GM21576 (cell line): ENCODE results near the gene ACADM.
"Not testable (repeated sequence)": the region's sequence is repeated elsewhere in the genome, so short reads cannot be mapped to it uniquely, and the experiment has no call there.

Experiments used
- ATAC-seq: cut with Tn5 transposase; IDR thresholded peaks from one replicate; pipeline ENCODE4 v1.9.1; 2021; ENCODE audit warnings: mild to moderate bottlenecking, moderate library complexity; ENCODE audit not compliant: unreplicated experiment

The ACADM gene

GRCh38 chr1:75792091-75792490 is 67.6 kb downstream of the ACADM start:
- no peak for ATAC-seq

DNA sequence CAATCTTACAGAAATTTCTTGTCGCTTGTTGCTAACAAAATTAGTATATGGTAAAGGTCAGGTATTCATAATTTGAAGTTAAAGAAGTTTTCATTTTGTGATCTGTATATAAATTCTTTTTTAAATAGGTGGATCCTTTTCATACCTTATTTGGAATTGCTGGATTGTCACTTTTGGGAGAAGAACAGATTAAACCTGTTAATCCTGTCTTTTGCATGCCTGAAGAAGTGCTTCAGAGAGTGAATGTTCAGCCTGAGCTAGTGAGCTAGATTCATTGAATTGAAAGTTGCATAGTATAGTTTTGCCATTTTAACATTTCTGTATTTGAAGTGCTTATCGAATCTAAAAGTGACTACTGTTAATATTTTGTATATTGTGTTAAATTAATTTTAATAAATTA is 69.9 kb downstream of the ACADM start:
- ATAC-seq: no peak

GRCh38 chr1:75795703-75796193 is 71.2 kb downstream of the ACADM start:
- no peak for ATAC-seq

DNA sequence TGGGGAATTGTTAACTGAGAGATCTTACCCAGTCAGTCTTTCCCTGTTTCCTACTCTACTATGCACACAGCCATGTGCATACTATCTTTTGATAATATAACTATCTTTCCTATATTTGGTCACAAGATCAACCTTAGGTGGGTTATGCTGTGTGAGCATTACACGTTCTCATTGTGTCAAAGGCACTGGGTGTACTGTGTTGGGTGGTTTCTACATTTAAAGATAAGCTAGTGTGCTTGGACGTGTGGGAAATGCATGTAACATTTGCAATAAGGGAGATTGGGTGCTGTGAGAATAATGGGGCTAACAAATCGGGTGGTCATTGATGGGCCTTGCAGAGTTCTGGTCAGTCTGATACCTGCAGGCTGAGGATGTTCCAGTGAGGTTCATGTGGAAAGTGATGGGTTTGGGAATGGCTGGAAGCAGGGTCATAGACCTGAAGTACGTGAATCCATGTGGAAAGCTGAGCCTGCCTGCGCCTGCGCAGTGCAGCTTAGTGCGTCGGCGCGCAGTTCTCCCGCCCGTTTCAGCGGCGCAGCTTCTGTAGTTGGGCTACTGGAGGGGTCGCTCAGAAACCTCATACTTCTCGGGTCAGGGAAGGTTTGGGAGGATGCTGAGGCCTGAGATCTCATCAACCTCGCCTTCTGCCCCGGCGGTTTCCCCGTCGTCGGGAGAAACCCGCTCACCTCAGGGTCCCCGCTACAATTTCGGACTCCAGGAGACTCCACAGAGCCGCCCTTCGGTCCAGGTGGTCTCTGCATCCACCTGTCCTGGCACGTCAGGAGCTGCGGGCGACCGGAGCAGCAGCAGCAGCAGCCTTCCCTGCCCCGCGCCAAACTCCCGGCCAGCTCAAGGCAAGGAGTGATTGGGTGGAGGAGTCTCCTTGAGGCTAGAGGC is 72.1 kb downstream of the ACADM start, which contains the start of gene MSH4:
TSS of gene MSH4 (plus strand) at position 507 of the 897 bp plus-strand sequence. CDS start at position 611, 104 bp downstream.
- no peak for ATAC-seq

DNA sequence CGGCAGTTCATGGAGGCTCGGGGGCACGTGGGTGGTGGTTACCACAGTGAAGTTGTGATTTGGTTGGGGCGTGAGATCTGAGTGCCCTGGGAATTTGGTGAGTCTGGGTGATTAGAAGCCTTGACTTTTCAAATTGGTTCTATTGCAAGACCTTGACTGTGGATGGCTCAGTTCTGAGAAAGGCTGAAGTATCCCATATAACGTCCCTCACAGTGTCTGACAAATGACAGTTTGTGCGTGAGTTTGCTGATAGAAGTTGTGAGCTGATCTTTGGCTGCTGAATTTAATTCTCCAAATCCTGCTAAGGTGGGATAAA is 72.7 kb downstream of the ACADM start:
- ATAC-seq: no peak

- ATAC-seq: no peak
Measured at GRCh38 chr1:75797606-75798216, 73.2 kb downstream of the ACADM start.

- not testable (repeated sequence) for ATAC-seq
Measured at GRCh38 chr1:75801480-75801879, 77.0 kb downstream of the ACADM start.

- no peak for ATAC-seq
Measured at GRCh38 chr1:75808921-75809320, 84.4 kb downstream of the ACADM start.

GRCh38 chr1:75810113-75810512 is 85.6 kb downstream of the ACADM start:
- not testable (repeated sequence) for ATAC-seq

GRCh38 chr1:75811211-75811981 is 86.9 kb downstream of the ACADM start:
- no peak for ATAC-seq

- no peak for ATAC-seq
Measured at GRCh38 chr1:75812065-75812464, 87.6 kb downstream of the ACADM start.
